Fibroblast of skin of left biceps (primary cell): ENCODE measurements around the gene SLC25A34.
"Not testable (repeated sequence)": the region's sequence is repeated elsewhere in the genome, so short reads cannot be mapped to it uniquely, and the experiment has no call there.

Experiments used
- DNase-seq, 2 experiments: peaks; one replicate each; pipeline ENCODE4 v3.0.0-alpha.2; 2013; ENCODE audit warnings: low read depth in 2 of 2

SLC25A34 gene

DNA sequence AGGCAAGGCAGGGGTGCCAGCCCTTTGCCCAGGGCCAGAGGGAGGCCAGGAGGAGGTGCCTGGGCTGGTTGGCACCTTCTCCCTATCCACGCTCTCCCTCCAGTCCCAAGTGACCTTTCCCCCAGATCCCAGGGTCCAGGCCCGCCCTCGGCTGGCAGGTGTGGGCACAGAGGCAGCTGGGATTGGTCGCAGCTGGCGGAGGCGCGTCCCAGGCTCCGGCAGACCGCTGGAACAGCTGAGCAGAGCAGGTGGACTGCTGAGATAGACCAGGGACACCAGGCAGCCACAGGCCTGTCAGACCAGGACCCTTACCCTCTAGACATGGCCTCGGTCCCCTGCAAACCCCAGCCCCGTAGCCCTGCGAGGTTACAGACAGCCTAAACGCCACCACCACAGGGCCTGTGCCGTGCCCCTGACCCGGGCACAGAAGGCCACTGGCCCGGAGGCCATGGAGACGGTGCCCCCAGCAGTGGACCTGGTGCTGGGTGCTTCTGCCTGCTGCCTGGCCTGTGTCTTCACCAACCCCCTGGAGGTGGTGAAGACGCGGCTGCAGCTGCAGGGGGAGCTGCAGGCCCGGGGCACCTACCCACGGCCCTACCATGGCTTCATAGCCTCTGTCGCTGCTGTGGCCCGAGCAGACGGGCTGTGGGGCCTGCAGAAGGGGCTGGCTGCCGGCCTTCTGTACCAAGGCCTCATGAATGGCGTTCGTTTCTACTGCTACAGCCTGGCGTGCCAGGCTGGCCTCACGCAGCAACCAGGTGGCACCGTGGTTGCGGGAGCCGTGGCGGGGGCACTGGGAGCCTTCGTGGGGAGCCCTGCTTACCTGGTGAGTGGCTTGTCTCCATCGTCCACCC, at the start of gene SLC25A34:
SLC25A34 (plus strand) TSS at position 221 of the 854 bp plus-strand sequence; CDS start at position 449, 228 bp downstream.
- DNase-seq, result no peak

DNA sequence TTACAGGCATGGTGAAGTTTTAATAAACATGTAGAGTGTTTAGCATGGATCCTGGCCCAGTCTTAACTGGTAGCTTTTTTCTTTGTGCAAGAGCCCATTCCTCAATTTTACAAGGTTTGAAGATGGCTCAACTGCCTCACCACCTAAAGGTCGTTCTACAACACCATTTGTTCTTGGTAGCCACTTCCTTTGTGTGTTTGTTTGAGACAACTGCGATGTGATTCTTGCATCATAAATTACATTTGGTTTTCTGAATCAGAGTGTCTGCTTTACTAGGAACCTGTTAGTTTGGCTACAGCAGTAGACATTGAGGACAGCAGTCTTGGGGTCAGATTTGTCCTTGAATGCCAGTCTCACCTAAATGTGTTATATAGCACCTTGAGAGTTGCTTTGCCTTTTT, 48.6 kb upstream of the SLC25A34 start:
- no peak for DNase-seq

DNA sequence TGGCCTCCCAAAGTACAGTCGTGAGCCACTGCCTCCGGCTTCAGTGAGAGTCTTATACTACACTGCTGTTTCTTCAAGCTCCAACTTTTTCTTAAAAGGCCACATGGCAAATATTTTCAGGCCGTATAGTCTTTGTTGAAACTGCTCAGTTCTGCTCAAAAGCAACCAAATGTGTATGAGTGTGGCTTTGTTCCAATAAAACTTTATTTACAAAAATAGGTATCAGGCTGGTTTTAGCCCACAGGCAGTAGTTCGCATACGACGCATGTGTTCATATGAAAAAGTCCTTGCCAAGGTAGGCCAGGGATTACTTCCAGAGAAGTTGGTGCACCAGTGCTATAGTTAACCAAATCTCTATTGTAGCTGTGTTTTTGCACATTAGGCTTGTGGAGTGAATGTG, 45.7 kb upstream of the SLC25A34 start:
- no peak for DNase-seq

DNA sequence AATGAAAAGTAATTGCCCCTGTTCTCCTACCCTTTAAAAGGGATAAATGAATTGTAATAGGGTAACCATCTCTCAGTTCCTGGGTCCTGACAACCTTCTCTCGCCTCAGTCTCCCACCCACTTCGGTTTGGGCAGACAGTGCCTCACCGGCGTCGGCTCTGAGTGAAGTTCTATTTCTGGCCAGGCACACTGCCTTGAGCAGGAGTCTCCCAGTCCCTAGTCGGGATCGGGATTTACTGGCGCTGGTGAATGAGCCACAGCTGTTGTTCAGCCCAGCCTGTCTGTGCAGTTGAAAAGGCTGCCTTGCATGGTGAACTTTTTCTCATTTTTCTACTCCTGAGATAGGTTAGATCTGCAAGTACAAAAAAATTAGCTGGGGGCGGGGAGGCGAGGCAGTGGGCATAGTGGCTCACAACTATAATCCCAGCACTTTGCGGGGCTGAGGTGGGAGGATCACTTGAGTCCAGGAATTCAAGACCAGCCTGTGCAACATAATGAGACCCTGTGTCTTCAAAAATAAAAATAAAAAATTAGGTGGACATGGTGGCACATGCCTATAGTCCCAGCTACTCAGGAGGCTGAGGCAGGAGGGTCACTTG, 44.5 kb upstream of the SLC25A34 start:
- DNase-seq, result no peak

DNA sequence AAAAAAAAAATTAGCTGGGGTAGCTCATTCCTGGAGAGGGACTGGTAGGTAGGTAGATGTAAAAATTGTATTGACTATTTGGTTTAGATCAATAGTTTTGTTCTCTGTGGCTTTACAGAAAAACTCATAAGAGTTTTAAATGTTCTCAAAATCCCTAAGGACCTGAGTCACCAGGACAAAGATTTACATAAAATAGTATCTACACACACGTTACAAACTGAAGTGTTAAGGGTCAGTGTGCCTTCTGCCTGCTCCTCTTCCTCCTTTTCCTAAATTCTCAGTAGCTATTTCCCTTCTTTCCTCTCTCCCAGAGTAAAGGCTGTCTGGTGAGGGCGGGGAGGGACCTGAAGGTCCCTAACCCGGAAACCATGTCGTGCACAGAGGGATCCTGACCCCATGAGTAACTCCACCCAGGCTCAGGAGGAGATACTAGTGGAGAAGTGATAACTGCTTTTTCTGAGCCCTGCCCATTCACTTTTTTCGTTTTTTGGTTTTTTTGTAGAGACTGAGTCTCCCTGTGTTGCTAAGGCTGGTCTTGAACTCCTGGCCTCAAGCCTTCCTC, 43.9 kb upstream of the SLC25A34 start:
- no peak for DNase-seq

DNA sequence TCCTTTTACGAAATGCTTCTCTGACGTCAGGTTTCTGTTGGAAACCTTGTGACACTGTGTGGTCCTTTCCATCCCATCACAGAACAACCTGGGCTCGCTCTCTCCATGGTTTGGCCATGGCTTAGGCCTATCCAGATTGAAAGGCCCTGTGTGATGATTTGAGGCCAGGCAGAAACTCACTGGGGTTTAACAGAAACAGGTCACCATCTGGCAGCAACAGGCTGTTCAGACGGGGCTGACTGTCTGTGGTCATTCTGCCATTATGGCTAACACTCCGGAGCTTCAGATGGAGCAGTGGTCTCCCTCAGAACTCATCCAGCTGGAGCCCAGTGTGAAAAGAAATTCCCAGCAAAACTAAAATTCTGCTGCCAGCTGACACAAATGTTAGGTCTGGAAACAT, 42.7 kb upstream of the SLC25A34 start:
- no peak for DNase-seq

DNA sequence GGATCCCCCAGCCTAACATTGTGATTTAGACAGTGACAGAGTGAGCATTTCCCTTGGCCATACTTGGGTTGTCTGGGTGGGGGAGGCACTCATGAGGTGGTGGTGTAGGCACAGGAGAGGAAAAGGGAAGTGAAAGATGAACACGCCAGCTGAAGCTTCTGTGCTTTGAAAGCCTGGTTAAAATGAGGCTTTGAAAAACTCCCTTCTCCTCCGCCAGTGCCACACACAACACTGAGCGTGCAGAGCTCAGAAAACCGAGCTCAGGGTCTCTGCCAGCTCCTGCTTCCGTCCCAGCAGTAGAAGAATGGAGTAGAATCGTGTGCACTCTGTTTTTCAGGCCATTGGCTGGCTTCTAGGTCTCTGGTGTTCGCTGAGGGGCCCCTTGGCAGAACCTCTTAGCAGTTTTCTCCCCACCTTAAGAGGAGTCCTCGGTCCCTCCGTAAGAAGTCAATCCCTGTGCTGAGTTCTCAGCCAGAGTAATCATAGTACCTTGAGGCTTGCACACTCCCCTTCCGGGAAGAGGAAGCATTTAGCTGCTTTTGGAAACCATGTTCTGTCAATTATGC, 39.0 kb upstream of the SLC25A34 start:
- no peak for DNase-seq

DNA sequence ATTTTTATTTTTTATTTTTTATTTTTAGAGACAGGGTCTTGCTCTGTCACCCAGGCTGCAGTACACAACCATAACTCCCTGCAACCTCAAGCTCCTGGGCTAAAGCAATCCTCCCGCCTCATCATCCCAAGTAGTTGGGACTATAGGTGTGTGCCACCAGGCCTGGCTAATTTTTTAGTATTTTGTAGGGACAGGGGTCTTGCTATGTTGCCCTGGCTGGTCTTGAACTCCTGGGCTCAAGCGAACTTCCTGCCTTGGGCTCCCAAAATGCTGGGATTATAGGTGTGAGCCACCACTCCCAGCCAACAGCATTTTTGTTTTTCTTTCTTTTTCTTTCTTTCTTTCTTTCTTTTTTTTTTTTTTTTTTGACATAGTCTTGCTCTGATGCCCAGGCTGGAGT, 37.9 kb upstream of the SLC25A34 start:
- DNase-seq, result no peak

DNA sequence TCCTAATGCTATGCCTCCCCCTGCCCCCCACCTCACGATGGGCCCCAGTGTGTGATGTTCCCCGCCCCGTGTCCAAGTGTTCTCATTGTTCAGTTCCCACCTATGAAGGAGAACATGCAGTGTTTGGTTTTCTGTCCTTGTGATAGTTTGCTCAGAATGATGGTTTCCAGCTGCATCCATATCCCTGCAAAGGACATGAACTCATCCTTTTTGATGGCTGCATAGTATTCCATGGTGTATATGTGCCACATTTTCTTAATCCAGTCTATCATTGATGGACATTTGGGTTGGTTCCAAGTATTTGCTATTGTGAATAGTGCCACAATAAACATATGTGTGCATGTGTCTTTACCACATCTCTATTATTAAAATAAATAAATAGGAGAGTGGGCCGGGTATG, 36.7 kb upstream of the SLC25A34 start:
- not testable (repeated sequence) for DNase-seq

DNA sequence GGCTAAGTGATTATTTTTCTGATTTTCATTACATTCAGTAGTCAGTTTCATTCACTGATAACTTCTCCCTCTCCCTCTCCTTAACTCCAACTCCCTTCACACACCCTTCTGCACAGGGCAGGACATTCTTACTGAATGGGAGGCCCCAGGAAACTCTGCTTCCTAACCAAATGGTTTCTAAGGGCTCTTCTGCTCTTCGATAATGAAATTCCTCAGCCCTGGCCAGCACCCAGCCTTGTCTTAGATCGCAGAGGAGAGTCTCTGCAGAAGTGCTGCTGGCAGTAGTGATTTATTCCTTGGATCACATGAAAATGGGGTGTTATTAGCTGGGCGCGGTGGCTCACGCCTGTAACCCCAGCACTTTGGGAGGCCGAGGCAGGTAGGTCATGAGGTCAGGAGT, 35.5 kb upstream of the SLC25A34 start:
- DNase-seq, result no peak

DNA sequence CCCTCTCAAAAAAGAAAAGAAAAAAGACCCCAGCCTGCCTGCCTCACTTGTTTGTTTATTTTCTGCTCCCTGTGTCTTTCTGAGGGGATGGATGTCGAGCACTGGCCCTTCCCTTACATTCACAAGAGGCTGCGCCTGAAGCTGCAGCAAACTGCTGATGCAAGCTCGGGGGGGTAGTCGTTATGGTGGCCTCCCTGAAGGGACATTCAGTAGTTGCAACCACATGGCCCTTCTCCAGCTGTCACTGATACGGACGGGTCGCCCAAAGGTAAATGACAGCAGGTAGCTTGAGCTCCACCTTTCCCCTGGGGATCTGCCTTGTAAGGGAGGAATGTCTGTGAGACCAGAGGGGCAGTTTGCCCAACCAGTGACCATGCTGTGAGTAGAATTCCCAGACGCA, 34.3 kb upstream of the SLC25A34 start:
- no peak for DNase-seq

DNA sequence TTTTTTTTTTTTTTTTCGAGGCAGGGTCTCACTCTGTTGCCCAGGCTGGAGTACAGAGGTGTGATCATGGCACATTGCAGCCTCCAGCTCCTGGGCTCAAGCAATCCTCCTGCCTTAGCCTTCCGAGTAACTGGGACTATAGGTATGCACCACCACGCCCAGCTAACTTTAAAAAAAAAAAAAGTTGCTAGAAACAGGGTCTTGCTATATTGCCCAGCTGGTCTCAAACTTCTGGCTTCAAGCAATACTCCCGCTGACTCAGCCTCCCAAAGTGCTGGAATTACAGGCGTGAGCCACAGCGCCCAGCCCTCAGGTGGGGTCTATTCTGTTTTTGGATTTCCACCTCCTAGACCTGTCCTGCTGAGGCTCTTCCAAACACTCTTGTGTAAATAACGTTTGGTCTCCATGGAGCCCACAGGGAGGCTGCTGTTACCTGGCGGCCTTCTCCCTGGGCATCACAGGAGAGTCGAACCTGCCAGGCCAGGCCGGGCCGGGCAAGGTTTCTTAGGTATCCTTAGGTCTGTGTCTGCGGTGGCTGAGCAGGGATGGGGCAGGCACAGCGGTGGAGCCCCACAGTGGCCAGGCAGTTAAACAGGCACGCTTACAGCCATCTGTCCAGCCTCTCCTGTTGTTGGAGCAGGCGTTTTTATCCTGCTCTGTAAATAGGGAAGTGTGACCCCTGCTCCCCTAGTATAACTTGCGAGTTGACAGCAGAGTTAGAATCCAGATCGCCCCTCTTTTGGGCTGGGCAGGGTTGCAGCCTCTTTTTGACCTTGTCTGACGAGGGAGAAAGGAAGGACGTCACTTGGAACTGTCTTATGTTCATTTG, 33.1 kb upstream of the SLC25A34 start:
- DNase-seq, result no peak

DNA sequence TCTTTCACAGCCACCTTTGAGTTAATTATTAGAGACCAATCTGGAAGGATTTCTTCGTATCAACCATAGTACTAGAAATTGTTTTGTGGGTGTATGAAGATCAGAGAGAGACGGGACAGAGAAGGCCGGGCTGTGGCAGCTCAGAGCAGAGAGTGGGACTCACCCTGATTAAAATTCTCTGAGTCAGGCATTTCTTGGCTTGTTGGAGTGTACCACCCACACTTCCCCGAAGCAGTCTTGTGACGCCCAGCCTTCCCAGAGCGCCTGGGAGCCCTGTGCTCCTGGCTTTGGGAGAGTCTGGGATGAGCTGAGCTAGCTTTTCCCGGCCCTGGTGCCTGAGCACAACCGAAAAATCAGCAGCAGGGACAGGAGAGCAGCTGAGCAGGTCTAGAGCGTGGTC, 32.5 kb upstream of the SLC25A34 start:
- peak; percentile 54 to 58 for DNase-seq

DNA sequence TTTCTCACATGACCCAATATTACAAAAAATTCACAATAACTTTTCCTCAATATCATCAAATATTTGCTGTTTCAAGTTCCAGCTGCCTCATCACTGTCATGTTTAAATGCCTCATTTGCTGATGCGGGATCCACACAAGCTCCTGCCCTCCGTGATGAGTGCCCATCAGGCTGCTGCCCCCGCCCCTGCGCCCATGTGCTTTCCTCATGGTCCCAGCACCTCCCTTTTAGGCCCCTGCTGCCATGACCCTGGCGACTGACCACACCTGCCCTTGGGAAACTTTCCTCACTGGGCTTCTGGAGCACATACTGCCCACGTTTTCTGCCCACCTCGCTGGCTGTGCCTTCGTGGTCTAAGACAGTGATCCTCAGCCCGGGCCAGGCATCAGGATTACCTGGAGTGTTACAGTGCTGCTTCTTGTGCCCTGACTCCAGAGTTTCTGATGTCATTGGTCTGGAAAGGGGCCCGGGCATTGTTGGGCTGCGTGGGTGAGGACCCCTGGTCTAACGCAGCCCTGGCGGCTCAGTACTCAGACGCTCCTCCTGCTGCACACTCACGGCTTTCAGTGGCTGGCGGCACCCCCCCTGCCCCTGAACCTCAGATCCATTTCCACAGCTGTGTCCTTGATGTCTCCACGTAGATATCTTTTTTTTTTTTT, 31.4 kb upstream of the SLC25A34 start:
- no peak for DNase-seq

DNA sequence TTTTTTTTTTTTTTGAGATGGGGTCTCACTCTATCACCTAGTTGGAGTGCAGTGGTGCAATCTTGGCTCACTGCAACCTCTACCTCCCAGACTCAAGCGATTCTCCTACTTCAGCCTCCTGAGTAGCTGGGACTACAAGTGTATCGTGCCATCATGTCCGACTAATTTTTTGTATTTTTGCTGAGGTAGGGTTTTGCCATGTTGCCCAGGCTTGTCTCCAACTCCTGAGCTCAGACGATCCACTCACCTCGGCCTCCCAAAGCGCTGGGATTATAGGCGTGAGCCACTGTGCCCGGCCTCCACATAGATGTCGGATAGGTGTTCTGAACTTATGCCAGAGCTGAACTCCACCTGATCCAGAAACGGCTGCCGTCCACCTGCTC, 30.9 kb upstream of the SLC25A34 start:
- DNase-seq, result no peak

DNA sequence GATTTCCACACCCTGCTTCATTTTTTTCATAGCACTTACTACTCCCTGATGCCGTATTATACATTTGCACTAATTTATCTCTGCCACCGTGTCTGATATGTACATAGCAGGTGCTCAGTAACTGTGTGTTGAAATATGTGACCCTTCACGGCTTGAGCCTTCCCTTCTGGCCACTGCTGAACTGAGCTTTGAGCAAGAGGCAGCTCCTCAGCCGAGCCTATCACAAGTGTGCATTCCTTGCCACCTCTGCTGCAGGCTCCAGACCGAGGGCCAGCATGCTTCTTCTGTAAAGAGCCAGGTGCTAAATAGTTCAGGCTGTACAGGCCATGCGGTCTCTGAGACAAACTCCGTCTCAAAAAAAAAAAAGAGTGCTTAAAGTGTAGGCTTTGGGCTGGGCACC, 29.3 kb upstream of the SLC25A34 start:
- DNase-seq, result no peak

DNA sequence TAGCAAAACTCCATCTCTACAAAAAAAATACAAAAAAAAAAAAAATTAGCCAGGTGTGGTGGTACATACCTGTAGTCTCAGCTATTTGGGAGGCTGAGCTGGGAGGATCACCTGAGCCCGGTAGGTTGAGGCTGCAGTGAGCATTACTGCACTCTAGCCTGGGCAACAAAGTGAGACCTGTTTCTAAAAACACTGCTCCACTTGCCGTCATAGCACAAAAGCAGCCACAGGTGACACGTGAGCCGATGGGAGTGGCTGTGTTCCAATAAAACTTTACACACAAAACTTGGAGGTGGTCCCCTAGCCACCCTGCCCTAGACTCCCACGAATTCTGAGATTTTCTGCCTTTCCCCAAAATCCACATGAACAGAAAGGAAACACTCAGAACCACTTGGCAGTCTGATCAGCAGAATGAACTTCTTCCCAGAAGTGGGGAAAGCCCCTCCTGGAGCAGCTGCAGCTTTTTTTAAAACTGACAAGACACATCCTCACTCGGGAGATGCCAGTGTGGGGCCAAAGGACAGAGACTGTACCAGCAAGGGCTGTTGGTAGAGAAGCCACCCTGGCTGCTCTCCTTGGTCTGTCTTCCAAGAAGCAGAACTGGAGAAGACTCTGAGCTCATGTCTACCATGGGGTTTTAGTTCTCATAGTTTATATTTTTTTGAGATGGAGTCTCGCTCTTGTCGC, 28.7 kb upstream of the SLC25A34 start:
- DNase-seq, result no peak

DNA sequence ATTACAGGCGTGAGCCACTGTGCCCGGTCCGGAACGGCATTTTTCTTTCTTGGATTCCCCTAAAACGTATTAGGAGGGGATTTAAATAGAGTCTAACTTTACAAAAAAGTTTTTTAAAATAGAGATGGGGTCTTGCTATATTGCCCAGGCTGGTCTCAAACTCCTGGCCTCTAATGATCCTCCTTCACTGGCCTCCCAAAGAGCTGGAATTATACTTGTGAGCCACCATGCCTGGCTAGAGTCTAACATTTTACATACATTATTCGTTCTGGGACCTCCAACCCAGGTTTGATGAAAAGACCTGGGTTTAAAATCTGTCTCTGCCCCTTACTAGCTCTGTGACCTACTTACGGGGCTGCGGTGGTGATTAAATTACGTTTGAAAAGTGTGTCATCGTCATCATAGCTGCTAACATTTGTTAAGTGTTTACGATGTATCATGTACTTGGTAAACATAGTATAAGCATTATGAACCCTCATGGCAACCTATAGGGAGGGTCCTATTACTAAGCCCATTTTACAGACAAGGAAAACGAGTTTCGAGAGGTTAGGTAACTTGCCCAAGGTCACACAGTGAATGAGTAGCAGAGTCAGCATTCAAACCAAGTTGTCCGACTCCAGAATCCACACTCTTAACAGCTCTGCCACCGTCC, 27.4 kb upstream of the SLC25A34 start:
- no peak for DNase-seq

DNA sequence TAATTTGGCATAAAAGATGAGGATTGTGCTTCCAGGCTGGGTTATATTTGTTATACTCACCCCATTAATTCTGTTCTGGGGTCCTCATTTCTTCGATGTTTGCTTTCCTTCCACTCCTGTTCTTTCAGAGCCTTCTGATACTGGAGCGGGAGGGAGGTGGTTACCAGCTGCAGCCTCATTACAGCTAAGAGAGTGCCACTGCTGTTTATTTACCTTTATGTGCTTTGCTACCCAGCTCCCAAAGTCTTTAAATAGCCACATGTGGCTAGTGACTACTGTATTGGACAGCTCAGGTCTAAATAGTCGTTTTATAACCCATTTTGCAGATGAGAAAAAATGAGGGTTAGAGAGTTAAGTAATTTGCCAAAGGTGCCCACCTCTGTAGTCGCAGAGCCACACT, 26.8 kb upstream of the SLC25A34 start:
- DNase-seq, result no peak

DNA sequence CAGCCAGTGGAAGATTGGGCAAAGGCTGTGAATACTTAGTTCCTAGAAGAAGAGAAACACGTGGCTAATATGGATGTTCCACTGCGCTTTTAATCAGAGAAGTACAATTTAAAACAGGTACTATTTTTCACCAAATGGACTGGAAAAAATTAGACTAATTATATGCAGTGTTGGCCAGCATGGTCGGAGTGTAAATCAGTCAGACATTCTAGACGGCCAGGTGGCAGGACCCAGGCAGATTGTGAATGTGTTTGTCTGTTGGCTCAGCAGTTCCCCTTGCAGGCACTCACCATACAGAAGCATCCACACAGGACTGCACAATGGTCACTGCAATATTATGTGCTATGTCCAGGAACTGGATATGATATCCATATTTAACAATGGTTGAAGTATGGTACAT, 23.9 kb upstream of the SLC25A34 start:
- DNase-seq, result no peak
